GM12801 (cell line): ENCODE data around the gene ENDOU.

Experiments
- CTCF ChIP-seq: IDR thresholded peaks from one replicate; pipeline ENCODE4 v1.5.1; 2011; ENCODE audit warnings: control low read depth; ENCODE audit not compliant: insufficient read length; ENCODE audit errors: extremely low read depth

ENDOU gene

GRCh38 chr12:47707355-47707754 lies 17.9 kb downstream of the ENDOU start:
- TF ChIP-seq CTCF = no peak

- TF ChIP-seq CTCF = no peak
Observed at GRCh38 chr12:47705566-47706425, 19.5 kb downstream of the ENDOU start, which contains the start of gene RPAP3. Gene RPAP3, minus strand, starts transcription at chr12:47706030. Its CDS starts 3,190 bp downstream, at chr12:47702840.

GRCh38 chr12:47705229-47705565 lies 20.1 kb downstream of the ENDOU start:
- no peak for TF ChIP-seq CTCF

DNA sequence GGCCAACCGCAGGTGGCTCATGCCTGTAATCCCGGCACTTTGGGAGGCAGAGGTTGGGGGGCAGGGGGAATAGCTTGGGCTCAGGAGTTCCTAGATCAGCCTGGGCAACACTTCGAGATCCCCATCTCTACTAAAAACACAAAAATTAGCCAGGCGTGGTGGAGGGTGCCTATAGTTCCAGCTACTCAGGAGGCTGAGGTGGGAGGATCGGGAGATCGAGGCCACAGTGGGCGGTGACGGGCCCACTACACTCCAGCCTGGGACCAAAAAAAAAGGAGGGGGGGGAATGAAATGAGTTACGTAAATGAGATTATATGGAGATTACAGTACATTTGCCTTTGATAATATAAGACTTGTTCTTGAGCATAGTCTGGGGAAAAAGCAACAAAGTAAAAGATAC lies 20.6 kb downstream of the ENDOU start:
- TF ChIP-seq CTCF = no peak

DNA sequence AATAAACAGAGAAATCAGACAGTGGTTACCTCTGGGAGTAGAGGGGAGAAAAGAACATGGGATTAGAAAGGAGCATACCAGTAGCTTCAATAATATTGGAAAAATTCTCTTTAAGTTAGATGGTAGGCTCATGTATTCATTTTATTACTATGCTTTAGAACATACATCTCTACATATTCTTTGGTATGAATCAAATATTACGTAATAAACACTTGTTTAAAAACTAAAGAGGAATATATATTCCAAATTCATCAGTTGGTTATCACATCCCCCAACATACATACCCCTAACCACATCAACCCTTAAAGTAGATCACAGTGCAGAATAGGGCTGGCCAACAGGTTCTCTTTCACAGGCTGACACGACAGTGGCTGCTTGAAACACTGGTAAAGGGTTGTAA lies 25.0 kb downstream of the ENDOU start:
- TF ChIP-seq CTCF = no peak

- TF ChIP-seq CTCF = no peak
Observed at GRCh38 chr12:47698631-47699030, 26.7 kb downstream of the ENDOU start.

- no peak for TF ChIP-seq CTCF
Observed at GRCh38 chr12:47698055-47698454, 27.2 kb downstream of the ENDOU start.
